Ascending aorta (tissue), 2 donors: ENCODE measurements around the gene ARID5A. TPM values are rescaled to one million over a fixed set of nuclear protein-coding genes. Genes with fewer than 3 reads are reported as not detected.
A peak's percentile ranks its signal among the peaks of the same experiment; 100 is the strongest.

ENCODE experiments used
- DNase-seq, 2 donors: peaks; one replicate each; pipeline ENCODE4 v3.0.0-alpha.2; 2019; ENCODE audit warnings: low spot score in 2 of 2
- H3K27ac ChIP-seq, 2 donors: fragments of 200-600 bp; sonication (generic); one replicate each; pipeline ENCODE4 v1.5.1; 2016 to 2017; ENCODE audit warnings: mild to moderate bottlenecking in 1 of 2
- H3K27me3 ChIP-seq: fragments of 200-600 bp; sonication (generic); one replicate; pipeline ENCODE4 v1.5.1; 2017
- H3K36me3 ChIP-seq, 2 donors: fragments of 200-600 bp; sonication (generic); one replicate each; pipeline ENCODE4 v1.5.1; 2016
- H3K4me1 ChIP-seq, 2 donors: fragments of 200-600 bp; sonication (generic); one replicate each; pipeline ENCODE4 v1.5.1; 2016 to 2017; ENCODE audit warnings: mild to moderate bottlenecking in 1 of 2
- H3K4me3 ChIP-seq, 2 donors: fragments of 200-600 bp; sonication (generic); one replicate each; pipeline ENCODE4 v1.5.1; 2016 to 2017; ENCODE audit warnings: mild to moderate bottlenecking in 1 of 2
- H3K9me3 ChIP-seq, 2 donors: fragments of 200-600 bp; sonication (generic); one replicate each; pipeline ENCODE4 v1.5.1; 2016
- intact Hi-C: fragments of 100-400 bp; cut with DNase I; formaldehyde crosslinking; loops from one replicate; pipeline ENCODE4 v1.15.1; 2023
- total RNA-seq: library from RNA; depleted of rRNA; stranded (reverse); fragments of >200 nt; gene quantifications from one replicate; pipeline ENCODE4 v1.1.0, GENCODE V29; 2016
- TF ChIP-seq, protein P1 (sequence below), 3 experiments: fragments of 200-600 bp in 2 of 3; fragments of 450-650 bp in 1 of 3; sonication (generic) in 2 of 3; IDR thresholded peaks; one replicate each; pipeline ENCODE4 v1.5.1; 2016 to 2019; ENCODE audit warnings: antibody characterized with exemption in 3 of 3, mild to moderate bottlenecking in 1 of 3, moderate library complexity in 1 of 3

Gene ARID5A
- total RNA-seq, 1 donor from 2014 or later, result 267 TPM

DNA sequence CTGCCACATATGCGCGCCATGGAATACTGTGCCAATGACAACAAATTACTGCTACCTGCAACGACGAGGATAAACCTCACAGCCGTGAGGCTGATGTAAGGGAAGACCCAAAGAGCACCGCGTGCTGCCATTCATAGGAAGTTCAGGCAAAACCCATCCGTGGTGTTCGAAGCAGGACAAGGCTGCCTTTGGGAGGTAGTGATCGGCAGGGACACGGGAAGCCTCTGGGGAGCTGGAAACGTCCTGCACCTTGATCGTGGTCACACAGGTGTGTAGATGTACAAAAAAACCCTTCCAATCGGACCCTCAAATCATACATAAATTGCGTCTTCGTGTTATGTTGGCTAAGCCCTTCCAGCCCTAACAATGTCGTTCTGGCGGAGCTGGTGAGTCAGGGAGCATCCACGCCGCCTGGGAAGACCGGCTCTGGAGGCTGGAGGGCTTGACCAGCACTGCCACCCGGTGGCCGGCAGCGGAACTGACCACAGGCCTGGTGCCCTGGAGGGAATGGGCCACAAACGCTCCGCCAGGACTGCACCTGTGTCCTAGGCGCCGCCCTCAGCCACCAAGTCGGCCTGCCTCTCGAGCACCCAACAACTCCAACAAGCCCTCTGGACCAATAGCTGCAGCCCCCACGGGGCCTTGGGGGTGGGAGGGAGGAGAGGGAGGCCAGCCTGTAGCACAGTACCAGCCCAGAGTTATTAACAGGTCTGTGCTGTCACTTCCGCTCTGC, 27.3 kb upstream of the ARID5A start:
- intact Hi-C loops, result loop anchor here (1.0 to 5.0 kb wide), 8 partner anchors 18 to 364 kb away; partner anchors contain the start of genes DUSP2, SNRNP200 and STARD7
- no peaks in the 10 kb centered on the region for H3K27me3 ChIP-seq
- H3K36me3 ChIP-seq, result no peaks in the 10 kb centered on the region
- no peak overlapping the region for H3K27ac ChIP-seq
- peak; percentile 53 to 95 for DNase-seq
- H3K4me3 ChIP-seq, result peak overlapping the region in 1 of 2 donors; percentile 25
- TF ChIP-seq, protein P1, sequence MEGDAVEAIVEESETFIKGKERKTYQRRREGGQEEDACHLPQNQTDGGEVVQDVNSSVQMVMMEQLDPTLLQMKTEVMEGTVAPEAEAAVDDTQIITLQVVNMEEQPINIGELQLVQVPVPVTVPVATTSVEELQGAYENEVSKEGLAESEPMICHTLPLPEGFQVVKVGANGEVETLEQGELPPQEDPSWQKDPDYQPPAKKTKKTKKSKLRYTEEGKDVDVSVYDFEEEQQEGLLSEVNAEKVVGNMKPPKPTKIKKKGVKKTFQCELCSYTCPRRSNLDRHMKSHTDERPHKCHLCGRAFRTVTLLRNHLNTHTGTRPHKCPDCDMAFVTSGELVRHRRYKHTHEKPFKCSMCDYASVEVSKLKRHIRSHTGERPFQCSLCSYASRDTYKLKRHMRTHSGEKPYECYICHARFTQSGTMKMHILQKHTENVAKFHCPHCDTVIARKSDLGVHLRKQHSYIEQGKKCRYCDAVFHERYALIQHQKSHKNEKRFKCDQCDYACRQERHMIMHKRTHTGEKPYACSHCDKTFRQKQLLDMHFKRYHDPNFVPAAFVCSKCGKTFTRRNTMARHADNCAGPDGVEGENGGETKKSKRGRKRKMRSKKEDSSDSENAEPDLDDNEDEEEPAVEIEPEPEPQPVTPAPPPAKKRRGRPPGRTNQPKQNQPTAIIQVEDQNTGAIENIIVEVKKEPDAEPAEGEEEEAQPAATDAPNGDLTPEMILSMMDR (IDR thresholded peaks at IDR 0.05), result peak; percentile 94 to 98 (median 96)
- H3K9me3 ChIP-seq, result no peaks in the 10 kb centered on the region
- H3K4me1 ChIP-seq, result peaks cover 8 to 15% of the 10 kb centered on the region in 2 donors

DNA sequence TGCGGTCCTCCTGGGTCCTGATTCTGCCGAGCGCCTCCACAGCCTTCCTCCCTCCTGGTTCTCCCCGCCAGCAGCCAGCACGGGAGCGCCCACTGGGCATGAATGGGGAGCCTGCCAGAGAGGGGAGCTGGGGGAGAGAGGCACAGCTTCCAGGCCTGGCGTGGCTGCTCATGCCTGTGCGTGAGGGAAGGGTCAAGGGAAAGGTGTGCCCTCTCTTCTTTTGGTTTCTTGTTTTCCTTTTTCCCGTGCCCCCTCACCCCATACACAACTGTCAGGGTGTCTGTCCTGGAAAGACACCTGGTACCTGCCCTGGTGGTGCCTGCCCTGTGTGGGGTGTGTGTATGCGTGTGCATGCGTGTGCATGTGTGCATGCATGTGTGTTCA, 26.7 kb upstream of the ARID5A start:
- intact Hi-C loops, result loop anchor here (1.0 to 5.0 kb wide), 8 partner anchors 17 to 365 kb away; partner anchors contain the start of genes DUSP2, SNRNP200 and STARD7
- H3K27me3 ChIP-seq, result no peaks in the 10 kb centered on the region
- no peak overlapping the region for H3K4me3 ChIP-seq
- no peak overlapping the region for H3K27ac ChIP-seq
- DNase-seq, result no peak
- TF ChIP-seq, protein P1 (IDR thresholded peaks at IDR 0.05), result no peak
- H3K4me1 ChIP-seq, result peaks cover 8 to 15% of the 10 kb centered on the region in 2 donors
- H3K9me3 ChIP-seq, result no peaks in the 10 kb centered on the region
- no peaks in the 10 kb centered on the region for H3K36me3 ChIP-seq

DNA sequence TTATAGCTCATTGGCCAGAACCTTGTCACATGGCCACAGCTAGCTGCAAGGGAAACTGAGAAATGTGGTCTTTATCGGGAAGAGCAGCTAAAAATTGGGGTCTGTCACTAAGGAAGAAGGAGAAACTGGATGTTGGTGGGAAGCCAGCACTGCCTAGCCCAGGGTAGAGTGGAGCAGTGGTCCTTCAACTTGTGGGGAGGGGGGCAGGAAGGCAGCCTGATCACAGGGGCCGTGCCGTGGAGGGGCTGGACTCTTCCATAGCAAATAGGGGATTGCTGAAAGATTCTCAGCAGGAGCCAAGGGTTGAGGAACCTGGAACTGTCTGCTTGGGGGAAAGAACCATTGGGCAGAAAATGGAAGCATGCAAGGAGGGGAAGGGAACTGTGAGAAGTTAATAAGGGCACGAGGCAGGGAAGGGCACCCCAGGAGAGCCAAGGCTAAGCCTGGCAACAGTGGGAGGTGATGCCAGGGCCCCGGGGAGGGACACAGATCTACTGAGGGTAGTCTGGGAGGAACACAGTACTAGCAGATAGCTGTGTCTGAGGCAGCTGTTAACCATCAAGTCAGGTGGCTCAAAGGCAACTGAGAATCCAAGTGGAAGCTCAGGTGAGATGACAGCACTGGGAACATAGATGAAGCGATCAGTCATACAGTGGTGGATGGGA, 25.5 kb upstream of the ARID5A start:
- DNase-seq, result peak in 1 of 2 donors; percentile 58
- H3K27ac ChIP-seq, result no peak overlapping the region
- no peaks in the 10 kb centered on the region for H3K27me3 ChIP-seq
- peaks cover 8 to 15% of the 10 kb centered on the region in 2 donors for H3K4me1 ChIP-seq
- intact Hi-C loops, result no loop called here
- no peak overlapping the region for H3K4me3 ChIP-seq
- no peaks in the 10 kb centered on the region for H3K9me3 ChIP-seq
- TF ChIP-seq, protein P1 (IDR thresholded peaks at IDR 0.05), result no peak
- no peaks in the 10 kb centered on the region for H3K36me3 ChIP-seq

DNA sequence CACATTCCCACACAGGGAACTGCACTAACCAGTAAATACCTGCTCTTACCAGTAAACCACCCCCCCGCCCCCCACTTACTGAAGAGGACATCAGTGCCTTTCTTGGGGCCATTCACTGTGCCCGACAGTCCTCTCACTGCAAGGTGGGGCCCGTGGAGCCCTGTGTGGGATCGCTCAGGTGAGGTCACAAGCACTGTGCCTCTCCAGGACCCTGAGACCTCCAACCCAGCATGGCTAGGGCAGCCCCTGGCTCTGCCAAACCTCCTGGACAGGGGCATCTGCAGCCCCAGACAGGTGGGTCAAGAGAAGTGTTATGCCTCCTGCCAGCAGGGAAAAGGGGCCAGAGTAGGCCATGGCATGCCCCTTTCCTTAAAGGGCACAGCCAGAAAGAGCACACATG, 24.7 kb upstream of the ARID5A start:
- intact Hi-C loops, result no loop called here
- TF ChIP-seq, protein P1 (IDR thresholded peaks at IDR 0.05), result no peak

DNA sequence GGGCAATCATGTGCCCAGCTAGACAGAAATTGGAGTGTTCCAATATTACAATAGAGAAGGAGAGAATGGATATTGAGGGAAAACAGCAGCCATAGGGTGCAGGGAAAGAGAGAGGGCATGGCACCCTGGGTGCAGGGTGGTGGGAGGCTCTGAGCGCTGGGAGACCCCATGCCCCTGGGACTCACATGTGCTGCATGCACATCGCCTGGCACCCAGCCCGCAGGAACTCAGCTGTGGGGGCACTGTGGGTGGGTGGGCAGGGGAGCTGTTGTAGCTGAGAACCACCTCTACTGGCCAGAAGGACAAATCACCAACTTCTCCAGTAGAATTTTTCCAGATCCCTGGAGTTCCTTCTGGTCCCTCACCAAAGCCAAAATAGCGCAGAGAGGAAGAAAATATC, 24.2 kb upstream of the ARID5A start:
- Histone ChIP-seq H3K36me3 (no peaks in the 10 kb centered on the region), H3K4me1 (peaks cover 8 to 15% of the 10 kb centered on the region in 2 donors), H3K9me3 (peaks cover 0 to 6% of the 10 kb centered on the region in 2 donors), H3K4me3 (no peak overlapping the region), H3K27ac (no peak overlapping the region), H3K27me3 (no peaks in the 10 kb centered on the region)
- DNase-seq, result peak in 1 of 2 donors; percentile 25
- intact Hi-C loops, result no loop called here
- TF ChIP-seq, protein P1 (IDR thresholded peaks at IDR 0.05), result no peak

More for the DNA sequence above, 24.7 kb upstream of the ARID5A start:
- H3K9me3 ChIP-seq, result peaks cover 0 to 4% of the 10 kb centered on the region in 2 donors
- peak in 1 of 2 donors; percentile 56 for DNase-seq
- peaks cover 8 to 15% of the 10 kb centered on the region in 2 donors for H3K4me1 ChIP-seq
- H3K4me3 ChIP-seq, result no peak overlapping the region
- no peaks in the 10 kb centered on the region for H3K36me3 ChIP-seq
- no peak overlapping the region for H3K27ac ChIP-seq
- no peaks in the 10 kb centered on the region for H3K27me3 ChIP-seq
